ENCODE results near the gene MBD3L2B.
"Not testable (repeated sequence)": the region's sequence is repeated elsewhere in the genome, so short reads cannot be mapped to it uniquely, and the experiment has no call there.

The MBD3L2B gene

GRCh38 chr19:7021331-7021730, at the start of gene MBD3L2B:
MBD3L2B (minus strand) TSS chr19:7021431; CDS start chr19:7021397, 34 bp downstream.
- DNase-seq; intact Hi-C loops (cut with DNase I): not testable (repeated sequence)

- DNase-seq = no peak
- intact Hi-C loops (cut with DNase I) = no loop called here
Measured at GRCh38 chr19:7069904-7070226, 48.6 kb upstream of the MBD3L2B start.

- intact Hi-C loops (cut with DNase I) = no loop called here
Measured at GRCh38 chr19:7069042-7069903, 48.0 kb upstream of the MBD3L2B start, which contains the start of gene ZNF557. ZNF557 (plus strand) TSS chr19:7069703; CDS start chr19:7075075, 5,372 bp downstream.

GRCh38 chr19:7068599-7068998, 47.4 kb upstream of the MBD3L2B start:
- peak in 1 of 10 donors; percentile 55 for DNase-seq
- intact Hi-C loops (cut with DNase I) = no loop called here

More at GRCh38 chr19:7069042-7069903, 48.0 kb upstream of the MBD3L2B start, which contains the start of gene ZNF557:
- DNase-seq = peak; percentile 93 to 100 (median 98)

- DNase-seq = no peak
- intact Hi-C loops (cut with DNase I) = no loop called here
Measured at GRCh38 chr19:7067716-7068115, 46.5 kb upstream of the MBD3L2B start.

- DNase-seq = peak in 2 of 10 donors; percentile 77
- intact Hi-C loops (cut with DNase I) = not testable (repeated sequence)
Measured at GRCh38 chr19:7067122-7067521, 45.9 kb upstream of the MBD3L2B start.

GRCh38 chr19:7063764-7064418, 42.7 kb upstream of the MBD3L2B start:
- intact Hi-C loops (cut with DNase I) = no loop called here
- peak in 1 of 10 donors; percentile 59 for DNase-seq

GRCh38 chr19:7063339-7063738, 42.1 kb upstream of the MBD3L2B start:
- DNase-seq = no peak
- intact Hi-C loops (cut with DNase I) = no loop called here

- intact Hi-C loops (cut with DNase I); DNase-seq: not testable (repeated sequence)
Measured at GRCh38 chr19:7059977-7060376, 38.7 kb upstream of the MBD3L2B start.

GRCh38 chr19:7058576-7058975, 37.3 kb upstream of the MBD3L2B start, which contains the start of gene MBD3L3:
MBD3L3 (minus strand) TSS chr19:7058676; CDS start chr19:7058605, 71 bp downstream.
- intact Hi-C loops (cut with DNase I); DNase-seq: not testable (repeated sequence)

GRCh38 chr19:7056371-7056770, 35.1 kb upstream of the MBD3L2B start:
- intact Hi-C loops (cut with DNase I) = not testable (repeated sequence)
- peak in 1 of 10 donors; percentile 24 for DNase-seq

- DNase-seq; intact Hi-C loops (cut with DNase I): not testable (repeated sequence)
Measured at GRCh38 chr19:7055679-7056078, 34.4 kb upstream of the MBD3L2B start.

GRCh38 chr19:7054635-7055368, 33.6 kb upstream of the MBD3L2B start:
- intact Hi-C loops (cut with DNase I); DNase-seq: not testable (repeated sequence)

GRCh38 chr19:7052896-7053295, 31.7 kb upstream of the MBD3L2B start:
- intact Hi-C loops (cut with DNase I); DNase-seq: not testable (repeated sequence)

GRCh38 chr19:7051421-7051820, 30.2 kb upstream of the MBD3L2B start:
- intact Hi-C loops (cut with DNase I); DNase-seq: not testable (repeated sequence)

- DNase-seq; intact Hi-C loops (cut with DNase I): not testable (repeated sequence)
Measured at GRCh38 chr19:7049021-7049420, 27.8 kb upstream of the MBD3L2B start, which contains the start of gene MBD3L2. MBD3L2 (plus strand) TSS chr19:7049321; CDS start chr19:7049374, 53 bp downstream.

GRCh38 chr19:7041563-7041962, 20.3 kb upstream of the MBD3L2B start:
- DNase-seq; intact Hi-C loops (cut with DNase I): not testable (repeated sequence)

- DNase-seq; intact Hi-C loops (cut with DNase I): not testable (repeated sequence)
Measured at GRCh38 chr19:7040079-7040478, 18.8 kb upstream of the MBD3L2B start, which contains the start of gene MBD3L4. MBD3L4 (minus strand) TSS chr19:7040179; CDS start chr19:7040144, 35 bp downstream.

GRCh38 chr19:7030278-7030677, 9.0 kb upstream of the MBD3L2B start, which contains the start of gene MBD3L5:
MBD3L5 (plus strand) TSS chr19:7030578; CDS start chr19:7030612, 34 bp downstream.
- intact Hi-C loops (cut with DNase I); DNase-seq: not testable (repeated sequence)

GRCh38 chr19:7028790-7029189, 7.6 kb upstream of the MBD3L2B start:
- intact Hi-C loops (cut with DNase I); DNase-seq: not testable (repeated sequence)

Data from posterior cingulate gyrus (tissue), 11 donors.